Choroid plexus epithelial cell (primary cell): Measurements from ENCODE around the gene CATSPERZ.

Source experiments
- DNase-seq: peaks from one replicate; pipeline ENCODE4 v3.0.0-alpha.2; 2010; ENCODE audit warnings: low read depth
- H3K4me3 ChIP-seq: 2 replicates; pipeline ENCODE4 v1.5.1; 2011; ENCODE audit warnings: low read depth, mild to moderate bottlenecking, control low read depth, low read length, moderate library complexity
- TF ChIP-seq, protein P1 (sequence below): conservative IDR thresholded peaks from 2 replicates; pipeline ENCODE4 v1.5.1; 2011; ENCODE audit warnings: low read depth, mild to moderate bottlenecking, control low read depth, inconsistent platforms, low read length, moderate library complexity

The CATSPERZ gene

DNA sequence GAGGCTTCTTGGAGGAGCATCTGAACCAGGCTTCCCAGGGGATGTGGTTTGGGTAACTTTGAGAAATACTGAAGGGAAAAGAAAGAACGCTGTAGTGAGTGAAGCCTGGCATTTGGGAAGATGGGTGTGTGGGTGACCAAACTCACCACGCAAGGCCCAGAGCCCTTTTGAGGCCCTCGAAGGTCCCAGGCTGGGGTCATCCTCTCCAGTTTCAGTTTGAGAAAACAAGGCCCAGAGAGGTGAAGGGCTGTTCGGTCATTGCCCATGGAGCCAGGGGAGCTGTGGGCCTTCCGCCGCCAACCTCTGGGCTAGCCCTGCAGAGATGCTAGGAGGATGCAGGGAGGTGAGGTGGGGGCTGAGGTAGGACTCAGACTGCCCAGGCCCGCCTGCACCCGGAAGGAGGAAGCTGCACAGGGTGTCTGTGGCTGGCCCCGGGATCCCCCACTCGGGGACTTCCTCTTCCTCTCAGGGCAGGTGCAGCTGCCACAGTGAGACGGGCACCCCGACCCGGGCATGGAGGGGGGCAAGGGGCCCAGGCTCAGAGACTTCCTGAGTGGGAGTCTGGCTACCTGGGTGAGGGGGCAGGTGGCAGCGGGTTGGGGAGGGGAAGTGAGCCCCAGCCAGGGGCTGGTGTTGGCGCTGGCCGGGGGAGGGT is 39.7 kb downstream of the CATSPERZ start, which contains the start of gene CCDC88B:
Gene CCDC88B (plus strand): TSS at position 451 of the 655 bp plus-strand sequence. CDS start 63 bp downstream, at position 514.
- no peak within 1 kb of the TSS for H3K4me3 ChIP-seq
- DNase-seq, result no peak
- TF ChIP-seq, protein P1, sequence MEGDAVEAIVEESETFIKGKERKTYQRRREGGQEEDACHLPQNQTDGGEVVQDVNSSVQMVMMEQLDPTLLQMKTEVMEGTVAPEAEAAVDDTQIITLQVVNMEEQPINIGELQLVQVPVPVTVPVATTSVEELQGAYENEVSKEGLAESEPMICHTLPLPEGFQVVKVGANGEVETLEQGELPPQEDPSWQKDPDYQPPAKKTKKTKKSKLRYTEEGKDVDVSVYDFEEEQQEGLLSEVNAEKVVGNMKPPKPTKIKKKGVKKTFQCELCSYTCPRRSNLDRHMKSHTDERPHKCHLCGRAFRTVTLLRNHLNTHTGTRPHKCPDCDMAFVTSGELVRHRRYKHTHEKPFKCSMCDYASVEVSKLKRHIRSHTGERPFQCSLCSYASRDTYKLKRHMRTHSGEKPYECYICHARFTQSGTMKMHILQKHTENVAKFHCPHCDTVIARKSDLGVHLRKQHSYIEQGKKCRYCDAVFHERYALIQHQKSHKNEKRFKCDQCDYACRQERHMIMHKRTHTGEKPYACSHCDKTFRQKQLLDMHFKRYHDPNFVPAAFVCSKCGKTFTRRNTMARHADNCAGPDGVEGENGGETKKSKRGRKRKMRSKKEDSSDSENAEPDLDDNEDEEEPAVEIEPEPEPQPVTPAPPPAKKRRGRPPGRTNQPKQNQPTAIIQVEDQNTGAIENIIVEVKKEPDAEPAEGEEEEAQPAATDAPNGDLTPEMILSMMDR, result no peak

DNA sequence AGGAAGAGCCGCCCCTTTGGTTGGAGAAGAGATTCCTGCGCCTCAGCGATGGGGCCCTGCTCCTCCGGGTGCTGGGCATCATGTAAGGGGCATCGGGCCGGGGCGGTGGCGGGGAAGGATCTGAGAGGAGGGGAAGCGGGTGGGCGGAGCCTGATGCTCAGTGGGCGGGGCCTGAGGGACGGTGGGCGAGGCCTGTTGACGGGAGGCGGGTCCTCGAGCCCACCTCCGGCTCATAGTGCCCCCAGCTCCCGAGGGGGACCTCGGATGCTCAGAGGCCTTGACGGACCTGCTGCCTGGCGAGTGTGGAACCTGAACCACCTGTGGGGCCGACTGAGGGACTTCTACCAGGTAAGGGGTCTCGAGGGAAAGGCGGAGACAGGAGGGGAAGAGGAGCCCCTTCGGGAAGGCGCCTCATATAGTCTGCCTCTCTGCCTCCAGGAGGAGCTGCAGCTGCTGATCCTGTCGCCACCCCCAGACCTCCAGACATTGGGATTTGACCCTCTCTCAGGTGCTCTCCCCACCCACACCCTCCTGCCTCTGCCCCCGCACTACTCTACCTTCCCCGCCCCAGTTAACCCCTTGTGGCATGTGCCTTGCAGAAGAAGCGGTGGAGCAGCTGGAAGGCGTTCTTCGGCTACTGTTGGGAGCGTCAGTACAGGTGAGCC is 40.6 kb downstream of the CATSPERZ start:
- TF ChIP-seq, protein P1, result peak; percentile 32
- no peak for DNase-seq
- H3K4me3 ChIP-seq, result no peak overlapping the region

DNA sequence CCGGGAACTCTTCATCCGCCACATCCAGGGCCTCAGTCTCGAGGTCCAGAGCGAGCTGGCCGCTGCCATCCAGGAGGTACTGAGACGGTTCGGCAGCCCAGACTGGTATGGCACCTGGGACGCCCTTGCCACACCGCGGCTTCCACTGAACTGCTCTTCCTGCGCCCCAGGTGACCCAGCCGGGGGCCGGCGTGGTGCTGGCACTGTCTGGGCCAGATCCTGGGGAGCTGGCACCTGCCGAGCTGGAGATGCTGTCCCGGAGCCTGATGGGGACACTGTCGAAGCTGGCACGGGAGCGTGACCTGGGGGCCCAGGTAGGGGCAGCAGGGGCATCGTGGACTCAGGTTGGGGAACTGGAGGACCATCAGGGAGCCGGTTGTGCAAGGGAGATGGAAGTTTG is 41.3 kb downstream of the CATSPERZ start:
- H3K4me3 ChIP-seq, result no peak overlapping the region
- DNase-seq, result no peak
- TF ChIP-seq, protein P1, result no peak

DNA sequence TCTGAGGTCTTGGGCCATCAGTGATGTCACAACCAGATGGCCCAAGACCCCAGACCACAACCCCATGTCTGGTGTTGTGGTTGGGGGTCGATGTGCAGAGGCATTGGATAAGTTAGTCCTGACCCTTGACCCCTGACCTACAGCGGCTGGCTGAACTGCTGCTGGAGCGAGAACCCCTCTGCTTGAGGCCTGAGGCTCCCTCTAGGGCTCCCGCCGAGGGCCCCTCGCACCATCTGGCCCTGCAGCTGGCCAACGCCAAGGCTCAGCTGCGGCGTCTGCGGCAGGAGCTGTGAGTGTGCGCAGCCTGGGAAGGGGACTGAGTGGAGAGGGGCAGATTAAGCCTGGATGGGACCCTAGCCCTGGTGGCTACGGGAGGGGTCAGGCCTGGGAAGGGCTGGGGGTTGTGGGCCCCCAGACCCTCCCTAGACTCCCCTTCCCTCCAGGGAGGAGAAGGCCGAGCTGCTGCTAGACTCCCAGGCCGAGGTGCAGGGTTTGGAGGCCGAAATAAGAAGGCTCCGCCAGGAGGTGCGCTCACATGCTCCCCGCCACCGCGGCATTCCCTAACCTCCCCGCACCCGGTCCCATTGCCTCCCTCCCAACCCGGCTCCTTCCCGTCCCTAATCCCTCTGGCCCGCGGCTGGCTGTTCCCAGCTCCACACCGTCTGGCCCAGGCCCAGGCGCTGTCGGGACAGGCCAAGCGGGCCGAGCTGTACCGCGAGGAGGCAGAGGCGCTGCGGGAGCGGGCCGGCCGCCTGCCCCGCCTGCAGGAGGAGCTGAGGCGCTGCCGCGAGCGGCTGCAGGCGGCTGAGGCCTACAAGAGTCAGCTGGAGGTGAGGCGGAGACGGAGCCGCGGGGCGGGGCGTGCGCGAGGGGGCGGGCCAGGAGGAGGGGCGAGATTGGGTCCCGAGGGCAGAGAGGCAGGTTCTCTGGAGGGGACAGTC is 42.0 kb downstream of the CATSPERZ start:
- DNase-seq, result peak; percentile 91
- TF ChIP-seq, protein P1, result peak; percentile 30
- H3K4me3 ChIP-seq, result peak overlapping the region; percentile 51

DNA sequence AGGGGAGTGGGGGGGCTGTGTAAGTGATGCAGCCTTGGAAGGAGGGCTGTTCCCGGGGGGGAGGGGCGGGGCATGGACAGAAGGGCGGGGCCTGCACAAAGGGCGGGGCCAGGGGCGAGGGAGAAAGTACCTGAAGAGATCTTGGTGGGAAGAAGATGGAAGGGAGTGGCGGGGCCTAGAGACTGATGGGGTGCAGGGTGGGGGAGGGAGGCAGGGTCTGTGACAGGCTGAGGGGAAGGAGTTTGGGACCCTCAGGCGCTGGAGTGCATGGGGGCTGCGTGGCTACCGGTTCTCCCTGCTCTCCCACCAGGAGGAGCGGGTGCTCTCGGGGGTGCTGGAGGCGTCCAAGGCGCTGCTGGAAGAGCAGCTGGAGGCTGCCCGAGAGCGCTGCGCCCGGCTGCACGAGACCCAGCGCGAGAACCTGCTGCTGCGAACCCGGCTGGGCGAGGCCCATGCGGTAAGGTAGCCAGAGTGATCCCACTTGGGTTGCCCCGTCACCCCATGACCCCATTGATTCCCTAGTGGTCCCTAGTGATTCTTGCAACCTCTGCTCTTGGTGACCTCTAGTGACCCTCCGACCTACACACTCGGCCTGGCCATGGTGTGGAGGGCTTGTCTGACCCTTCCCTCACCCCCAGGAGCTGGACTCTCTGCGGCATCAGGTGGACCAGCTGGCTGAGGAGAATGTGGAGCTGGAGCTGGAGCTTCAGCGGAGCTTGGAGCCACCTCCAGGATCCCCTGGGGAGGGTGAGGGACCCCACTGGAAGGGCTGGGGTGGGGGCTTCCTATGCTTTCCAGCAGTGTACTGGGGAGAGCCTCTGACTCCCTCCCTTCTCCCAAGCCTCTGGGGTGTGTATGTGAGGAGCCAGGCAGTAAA is 42.9 kb downstream of the CATSPERZ start:
- TF ChIP-seq, protein P1, result no peak
- no peak for DNase-seq
- peak overlapping the region; percentile 11 for H3K4me3 ChIP-seq
